ENCODE measurements around the gene FN1.

The FN1 gene

DNA sequence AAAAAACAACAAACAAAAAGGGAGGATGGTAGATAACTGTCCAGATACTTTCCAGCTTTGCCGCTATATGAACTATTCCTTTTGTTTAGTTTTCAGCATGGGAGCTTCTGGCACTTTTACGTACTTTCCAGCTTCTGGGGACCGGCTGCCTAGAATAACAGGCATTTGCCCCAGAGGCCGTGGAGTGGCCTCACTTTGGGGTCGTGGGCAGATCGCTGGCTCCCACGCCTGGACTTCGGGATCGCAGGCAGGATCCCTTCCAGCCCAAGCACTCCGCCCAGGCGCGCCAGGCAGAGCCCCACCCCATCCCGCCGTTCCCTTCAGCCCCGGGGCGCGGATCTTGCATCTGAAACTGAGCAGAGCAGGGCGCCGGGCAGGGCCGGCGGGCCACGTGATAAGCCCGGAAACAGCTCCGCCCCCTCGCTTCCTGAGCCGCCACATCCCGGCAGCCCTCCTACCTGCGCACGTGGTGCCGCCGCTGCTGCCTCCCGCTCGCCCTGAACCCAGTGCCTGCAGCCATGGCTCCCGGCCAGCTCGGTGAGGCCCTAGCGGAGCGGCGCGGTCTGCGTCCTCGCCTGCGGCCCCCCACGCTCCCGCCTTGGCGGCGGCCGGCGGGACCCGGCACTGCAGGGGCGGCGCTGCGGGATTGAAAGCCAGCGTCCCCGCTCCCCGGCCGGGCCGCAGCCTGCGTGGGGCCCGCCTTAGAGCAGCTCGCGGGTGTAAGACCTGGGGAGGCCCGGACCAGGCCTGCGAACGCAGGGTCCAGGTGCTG, 124.1 kb downstream of the FN1 start, which contains the start of gene ATIC (continued):
- TF ChIP-seq ZNF138 (tag by site-specific recombination; IDR thresholded peaks at IDR 0.05; ENCODE audit: borderline replicate concordance) (no peak), ZNF768 (tag by site-specific recombination; IDR thresholded peaks at IDR 0.05) (no peak), ZNF214 (tag by site-specific recombination; IDR thresholded peaks at IDR 0.05; ENCODE audit: borderline replicate concordance) (no peak), SCRT1 (tag by site-specific recombination; IDR thresholded peaks at IDR 0.05; ENCODE audit: borderline replicate concordance) (no peak), ZNF571 (tag by site-specific recombination; IDR thresholded peaks at IDR 0.05) (no peak), ZNF202 (tag by site-specific recombination; IDR thresholded peaks at IDR 0.05; ENCODE audit: borderline replicate concordance) (no peak), KLF1 (tag by site-specific recombination; IDR thresholded peaks at IDR 0.05) (peak; percentile 73), ZXDB (tag by site-specific recombination; IDR thresholded peaks at IDR 0.05) (0 out of 2 replicates have a peak, but pooled peaks have one; percentile 31), KLF9 (tag by site-specific recombination; IDR thresholded peaks at IDR 0.05; ENCODE audit: low read depth) (peak; percentile 89), ZNF561 (tag by site-specific recombination; IDR thresholded peaks at IDR 0.05; ENCODE audit: borderline replicate concordance) (peak; percentile 78; the same call in 1 of the 2 replicates), ZNF76 (tag by site-specific recombination; IDR thresholded peaks at IDR 0.05; ENCODE audit: borderline replicate concordance, low read depth) (peak; percentile 79; the same call in 1 of the 2 replicates), YY1 (tag by site-specific recombination; IDR thresholded peaks at IDR 0.05) (peak; percentile 49; the same call in 1 of the 2 replicates), ZNF830 (tag by site-specific recombination; IDR thresholded peaks at IDR 0.05; ENCODE audit: low read depth) (no peak), ZFP41 (tag by site-specific recombination; IDR thresholded peaks at IDR 0.05; ENCODE audit: borderline replicate concordance) (no peak), ZNF16 (tag by site-specific recombination; IDR thresholded peaks at IDR 0.05; ENCODE audit: low read depth) (no peak), ZNF560 (tag by site-specific recombination; IDR thresholded peaks at IDR 0.05; ENCODE audit: borderline replicate concordance) (no peak), HOXC10 (CRISPR knock-in tag; IDR thresholded peaks at IDR 0.05) (no peak), BCL11B (tag by site-specific recombination; IDR thresholded peaks at IDR 0.05; ENCODE audit: low read depth) (no peak), ZNF404 (tag by site-specific recombination; IDR thresholded peaks at IDR 0.05) (no peak), ZNF791 (tag by site-specific recombination; IDR thresholded peaks at IDR 0.05) (no peak), SETDB1 (IDR thresholded peaks at IDR 0.05; ENCODE audit: insufficient read length, low read length) (no peak), ZNF621 (tag by site-specific recombination; IDR thresholded peaks at IDR 0.05) (no peak), REPIN1 (tag by site-specific recombination; IDR thresholded peaks at IDR 0.05; ENCODE audit: low read depth) (no peak), ZBTB48 (tag by site-specific recombination; IDR thresholded peaks at IDR 0.05) (peak; percentile 41; the same call in 1 of the 2 replicates), ZNF341 (tag by site-specific recombination; IDR thresholded peaks at IDR 0.05; ENCODE audit: low read depth) (peak; percentile 71), ZNF600 (tag by site-specific recombination; IDR thresholded peaks at IDR 0.05) (peak; percentile 65), GLIS1 (tag by site-specific recombination; IDR thresholded peaks at IDR 0.05) (peak; percentile 67), ZNF510 (tag by site-specific recombination; IDR thresholded peaks at IDR 0.05; ENCODE audit: insufficient replicate concordance) (no peak), ZNF175 (tag by site-specific recombination; IDR thresholded peaks at IDR 0.05) (no peak), ZIC2 (tag by site-specific recombination; IDR thresholded peaks at IDR 0.05) (peak; percentile 49), SP7 (tag by site-specific recombination; IDR thresholded peaks at IDR 0.05) (peak; percentile 41; the same call in 1 of the 2 replicates), HOXD13 (CRISPR knock-in tag; IDR thresholded peaks at IDR 0.05; ENCODE audit: borderline replicate concordance) (no peak), OSR2 (tag by site-specific recombination; IDR thresholded peaks at IDR 0.05) (peak; percentile 38; the same call in 1 of the 2 replicates), ZFP37 (tag by site-specific recombination; IDR thresholded peaks at IDR 0.05) (no peak)
- TF ChIP-seq, protein P1, sequence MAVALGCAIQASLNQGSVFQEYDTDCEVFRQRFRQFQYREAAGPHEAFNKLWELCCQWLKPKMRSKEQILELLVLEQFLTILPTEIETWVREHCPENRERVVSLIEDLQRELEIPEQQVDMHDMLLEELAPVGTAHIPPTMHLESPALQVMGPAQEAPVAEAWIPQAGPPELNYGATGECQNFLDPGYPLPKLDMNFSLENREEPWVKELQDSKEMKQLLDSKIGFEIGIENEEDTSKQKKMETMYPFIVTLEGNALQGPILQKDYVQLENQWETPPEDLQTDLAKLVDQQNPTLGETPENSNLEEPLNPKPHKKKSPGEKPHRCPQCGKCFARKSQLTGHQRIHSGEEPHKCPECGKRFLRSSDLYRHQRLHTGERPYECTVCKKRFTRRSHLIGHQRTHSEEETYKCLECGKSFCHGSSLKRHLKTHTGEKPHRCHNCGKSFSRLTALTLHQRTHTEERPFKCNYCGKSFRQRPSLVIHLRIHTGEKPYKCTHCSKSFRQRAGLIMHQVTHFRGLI (tag by site-specific recombination; IDR thresholded peaks at IDR 0.05), result peak; percentile 57
- TF ChIP-seq, protein P2, sequence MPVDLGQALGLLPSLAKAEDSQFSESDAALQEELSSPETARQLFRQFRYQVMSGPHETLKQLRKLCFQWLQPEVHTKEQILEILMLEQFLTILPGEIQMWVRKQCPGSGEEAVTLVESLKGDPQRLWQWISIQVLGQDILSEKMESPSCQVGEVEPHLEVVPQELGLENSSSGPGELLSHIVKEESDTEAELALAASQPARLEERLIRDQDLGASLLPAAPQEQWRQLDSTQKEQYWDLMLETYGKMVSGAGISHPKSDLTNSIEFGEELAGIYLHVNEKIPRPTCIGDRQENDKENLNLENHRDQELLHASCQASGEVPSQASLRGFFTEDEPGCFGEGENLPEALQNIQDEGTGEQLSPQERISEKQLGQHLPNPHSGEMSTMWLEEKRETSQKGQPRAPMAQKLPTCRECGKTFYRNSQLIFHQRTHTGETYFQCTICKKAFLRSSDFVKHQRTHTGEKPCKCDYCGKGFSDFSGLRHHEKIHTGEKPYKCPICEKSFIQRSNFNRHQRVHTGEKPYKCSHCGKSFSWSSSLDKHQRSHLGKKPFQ (tag by site-specific recombination; IDR thresholded peaks at IDR 0.05), result no peak
- TF ChIP-seq, protein P3, sequence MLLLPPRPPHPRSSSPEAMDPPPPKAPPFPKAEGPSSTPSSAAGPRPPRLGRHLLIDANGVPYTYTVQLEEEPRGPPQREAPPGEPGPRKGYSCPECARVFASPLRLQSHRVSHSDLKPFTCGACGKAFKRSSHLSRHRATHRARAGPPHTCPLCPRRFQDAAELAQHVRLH (tag by site-specific recombination; IDR thresholded peaks at IDR 0.05), result no peak
